SU-DHL-6 (cell line): ENCODE data around the gene PRELP.

Source experiments
- H2AFZ ChIP-seq: fragments of 200-600 bp; sonication (generic); 2 replicates; pipeline ENCODE4 v1.6.1; 2014; ENCODE audit warnings: low read depth, mild to moderate bottlenecking, moderate library complexity, mixed read lengths, antibody characterized with exemption, low read length; ENCODE audit not compliant: severe bottlenecking
- H3F3A ChIP-seq: fragments of 200-600 bp; shearing (Covaris generic); 2 replicates; pipeline ENCODE4 v1.6.0; 2016; ENCODE audit warnings: antibody characterized with exemption, mild to moderate bottlenecking; ENCODE audit not compliant: insufficient read depth
- H3K27ac ChIP-seq: fragments of 200-600 bp; sonication (generic); 2 replicates; pipeline ENCODE4 v1.5.1; 2016; ENCODE audit warnings: low read depth, mild to moderate bottlenecking, low read length, moderate library complexity, mixed read lengths
- H3K27me3 ChIP-seq: fragments of 200-600 bp; sonication (generic), shearing (Covaris generic); 2 replicates; pipeline ENCODE4 v1.6.0; 2014; ENCODE audit warnings: mild to moderate bottlenecking, low read length
- H3K36me3 ChIP-seq: fragments of 200-600 bp; sonication (generic); 2 replicates; pipeline ENCODE4 v1.6.1; 2014; ENCODE audit warnings: mild to moderate bottlenecking, low read length, mixed read lengths
- H3K4me2 ChIP-seq: fragments of 300-600, 200-600 bp; shearing (Covaris generic), sonication (generic); 2 replicates; pipeline ENCODE4 v1.6.0; 2014; ENCODE audit warnings: low read length, low read depth, mild to moderate bottlenecking; ENCODE audit not compliant: poor library complexity, severe bottlenecking
- H3K4me3 ChIP-seq: fragments of 200-600 bp; sonication (generic); 2 replicates; pipeline ENCODE4 v1.5.1; 2014; ENCODE audit warnings: antibody characterized with exemption, low read length, mild to moderate bottlenecking, mixed read lengths; ENCODE audit not compliant: insufficient read depth, poor library complexity, severe bottlenecking
- H3K79me2 ChIP-seq: fragments of 200-600 bp; sonication (generic); 2 replicates; pipeline ENCODE4 v1.6.1; 2014; ENCODE audit warnings: mild to moderate bottlenecking, low read length, moderate library complexity; ENCODE audit not compliant: insufficient read depth
- H3K9ac ChIP-seq: fragments of 200-600 bp; sonication (generic); 2 replicates; pipeline ENCODE4 v1.7.0; 2014; ENCODE audit warnings: mild to moderate bottlenecking, low read length
- H3K9me2 ChIP-seq: fragments of 200-600 bp; sonication (generic); replicated peaks from 2 replicates; pipeline ENCODE4 v1.6.1; 2014; ENCODE audit warnings: low read length; ENCODE audit not compliant: insufficient read depth
- H3K9me3 ChIP-seq: fragments of 200-600 bp; sonication (generic); 2 replicates; pipeline ENCODE4 v1.6.1; 2014; ENCODE audit warnings: low read length, mixed read lengths; ENCODE audit not compliant: insufficient read depth
- H4K20me1 ChIP-seq: fragments of 200-600 bp; sonication (generic); 2 replicates; pipeline ENCODE4 v1.6.1; 2014; ENCODE audit warnings: low read depth, mild to moderate bottlenecking, antibody characterized with exemption, low read length, moderate library complexity, mixed read lengths
- CTCF ChIP-seq: fragments of 200-600 bp; sonication (generic); IDR thresholded peaks from one replicate; pipeline ENCODE4 v1.5.1; 2017; ENCODE audit warnings: antibody characterized with exemption, mild to moderate bottlenecking, low read length, moderate library complexity; ENCODE audit not compliant: insufficient read depth, poor library complexity, severe bottlenecking
- EZH2phosphoT487 ChIP-seq: fragments of 200-600 bp; sonication (generic), shearing (Covaris generic); conservative IDR thresholded peaks from 2 replicates; pipeline ENCODE4 v1.6.1; 2018; ENCODE audit warnings: mild to moderate bottlenecking, antibody characterized with exemption, low read length, moderate library complexity, mixed read lengths

Gene PRELP

GRCh38 chr1:203459671-203460201 lies 15.9 kb upstream of the PRELP start:
- H3K9me2 ChIP-seq, result no peaks in the 10 kb centered on the region
- H2AFZ ChIP-seq, result no peak overlapping the region
- TF ChIP-seq CTCF (no peak), EZH2phosphoT487 (no peak)
- H3K9me3 ChIP-seq, result no peaks in the 10 kb centered on the region
- no peaks in the 10 kb centered on the region for H3K79me2 ChIP-seq
- no peaks in the 10 kb centered on the region for H4K20me1 ChIP-seq
- no peaks in the 10 kb centered on the region for H3K27me3 ChIP-seq
- H3K4me3 ChIP-seq, result peak overlapping the region; percentile 14
- H3K36me3 ChIP-seq, result no peaks in the 10 kb centered on the region
- peaks cover 65% of the 10 kb centered on the region for H3F3A ChIP-seq
- H3K4me2 ChIP-seq, result peak overlapping the region; percentile 78
- H3K27ac ChIP-seq, result peak overlapping the region; percentile 99
- peak overlapping the region; percentile 48 for H3K9ac ChIP-seq

- Histone ChIP-seq H3F3A (peaks cover 46% of the 10 kb centered on the region), H3K4me2 (peak overlapping the region; percentile 78), H3K9me3 (no peaks in the 10 kb centered on the region), H3K27me3 (no peaks in the 10 kb centered on the region), H3K9ac (peak overlapping the region; percentile 50), H3K36me3 (no peaks in the 10 kb centered on the region), H4K20me1 (no peaks in the 10 kb centered on the region), H3K9me2 (no peaks in the 10 kb centered on the region), H3K4me3 (peak overlapping the region; percentile 12), H3K79me2 (no peaks in the 10 kb centered on the region), H2AFZ (no peak overlapping the region), H3K27ac (peak overlapping the region; percentile 99)
- TF ChIP-seq CTCF, result no peak
These were observed 13.9 kb upstream of the PRELP start for GRCh38 chr1:203461717-203462116.

GRCh38 chr1:203462143-203462542 lies 13.5 kb upstream of the PRELP start:
- Histone ChIP-seq H3K9me2 (no peaks in the 10 kb centered on the region), H3K27ac (peak overlapping the region; percentile 99), H2AFZ (no peak overlapping the region), H3F3A (peaks cover 41% of the 10 kb centered on the region), H3K79me2 (no peaks in the 10 kb centered on the region), H3K36me3 (no peaks in the 10 kb centered on the region), H3K4me2 (peak overlapping the region; percentile 78), H3K9me3 (no peaks in the 10 kb centered on the region), H3K27me3 (no peaks in the 10 kb centered on the region), H3K4me3 (peak overlapping the region; percentile 12), H3K9ac (peak overlapping the region; percentile 50), H4K20me1 (no peaks in the 10 kb centered on the region)
- TF ChIP-seq EZH2phosphoT487, result no peak
- TF ChIP-seq CTCF, result no peak
